Right atrium auricular region (tissue), 2 donors: Measurements from ENCODE around the gene ACSL3. TPM values are rescaled to one million over a fixed set of nuclear protein-coding genes. Genes with fewer than 3 reads are reported as not detected.

Experiments
- DNase-seq: peaks from one replicate; pipeline ENCODE4 v3.0.0-alpha.2; 2019; ENCODE audit warnings: low spot score
- H3K27ac ChIP-seq, 2 donors: fragments of 200-600 bp; sonication (generic); 1 replicate in 1 of 2; 2 replicates in 1 of 2; pipeline ENCODE4 v1.5.1; 2016 to 2019
- H3K27me3 ChIP-seq, 2 donors: fragments of 200-600 bp; sonication (generic); one replicate each; pipeline versions ENCODE4 v1.5.1 to v1.6.0; 2017 to 2019
- H3K36me3 ChIP-seq: fragments of 200-600 bp; sonication (generic); one replicate; pipeline ENCODE4 v1.5.1; 2016
- H3K4me1 ChIP-seq, 2 donors: fragments of 200-600 bp; sonication (generic); one replicate each; pipeline versions ENCODE4 v1.5.1 to v1.6.0; 2017 to 2019
- H3K4me3 ChIP-seq, 2 donors: fragments of 200-600 bp; sonication (generic); 1 replicate in 1 of 2; 2 replicates in 1 of 2; pipeline ENCODE4 v1.5.1; 2017 to 2019; ENCODE audit warnings: mild to moderate bottlenecking in 1 of 2, moderate library complexity in 1 of 2
- H3K9me3 ChIP-seq, 2 donors: fragments of 200-600 bp; sonication (generic); one replicate each; pipeline ENCODE4 v1.5.1; 2019
- CTCF ChIP-seq, 2 donors: fragments of 200-600 bp; sonication (generic); IDR thresholded peaks; one replicate each; pipeline ENCODE4 v1.5.1; 2019; ENCODE audit warnings: antibody characterized with exemption in 2 of 2
- total RNA-seq, 2 donors: library from RNA; depleted of rRNA; stranded (reverse); fragments of >200 nt; gene quantifications; one replicate each; pipeline ENCODE4 v1.1.0, GENCODE V29; 2016

Gene ACSL3
- total RNA-seq, 2 donors from 2014 or later = 29.0 to 35.7 TPM

- Histone ChIP-seq H3K27me3 (no peaks in the 10 kb centered on the region), H3K4me1 (no peaks in the 10 kb centered on the region), H3K9me3 (no peaks in the 10 kb centered on the region), H3K4me3 (no peak overlapping the region), H3K27ac (no peak overlapping the region), H3K36me3 (no peaks in the 10 kb centered on the region)
- DNase-seq = no peak
- no peak for TF ChIP-seq CTCF (IDR thresholded peaks at IDR 0.05)
Measured at GRCh38 chr2:222949073-222949472, 88.2 kb downstream of the ACSL3 start.

GRCh38 chr2:222949690-222950323, 89.0 kb downstream of the ACSL3 start:
- Histone ChIP-seq H3K4me1 (no peaks in the 10 kb centered on the region), H3K4me3 (no peak overlapping the region), H3K36me3 (no peaks in the 10 kb centered on the region), H3K9me3 (no peaks in the 10 kb centered on the region), H3K27ac (no peak overlapping the region), H3K27me3 (no peaks in the 10 kb centered on the region)
- TF ChIP-seq CTCF (IDR thresholded peaks at IDR 0.05) = no peak
- no peak for DNase-seq

- no peak overlapping the region for H3K4me3 ChIP-seq
- no peaks in the 10 kb centered on the region for H3K27me3 ChIP-seq
- no peaks in the 10 kb centered on the region for H3K9me3 ChIP-seq
- TF ChIP-seq CTCF (IDR thresholded peaks at IDR 0.05) = no peak
- H3K27ac ChIP-seq = no peak overlapping the region
- no peaks in the 10 kb centered on the region for H3K36me3 ChIP-seq
- DNase-seq = no peak
- no peaks in the 10 kb centered on the region for H3K4me1 ChIP-seq
Measured at GRCh38 chr2:222950638-222951285, 89.9 kb downstream of the ACSL3 start.

GRCh38 chr2:222952204-222952603, 91.4 kb downstream of the ACSL3 start:
- Histone ChIP-seq H3K36me3 (no peaks in the 10 kb centered on the region), H3K27ac (no peak overlapping the region), H3K4me3 (no peak overlapping the region), H3K4me1 (no peaks in the 10 kb centered on the region), H3K27me3 (no peaks in the 10 kb centered on the region), H3K9me3 (no peaks in the 10 kb centered on the region)
- no peak for DNase-seq
- TF ChIP-seq CTCF (IDR thresholded peaks at IDR 0.05) = no peak

GRCh38 chr2:222955008-222955407, 94.2 kb downstream of the ACSL3 start:
- no peaks in the 10 kb centered on the region for H3K27me3 ChIP-seq
- H3K4me3 ChIP-seq = no peak overlapping the region
- no peaks in the 10 kb centered on the region for H3K36me3 ChIP-seq
- H3K27ac ChIP-seq = no peak overlapping the region
- H3K4me1 ChIP-seq = no peaks in the 10 kb centered on the region
- no peak for TF ChIP-seq CTCF (IDR thresholded peaks at IDR 0.05)
- no peak for DNase-seq
- peaks cover 0 to 5% of the 10 kb centered on the region in 2 donors for H3K9me3 ChIP-seq
